ENCODE results near the gene MPDZ. TPM values are rescaled to one million over a fixed set of nuclear protein-coding genes. Genes with fewer than 3 reads are reported as not detected.

MPDZ gene
- total RNA-seq, 1 donor from 2014 or later = 14.0 TPM

DNA sequence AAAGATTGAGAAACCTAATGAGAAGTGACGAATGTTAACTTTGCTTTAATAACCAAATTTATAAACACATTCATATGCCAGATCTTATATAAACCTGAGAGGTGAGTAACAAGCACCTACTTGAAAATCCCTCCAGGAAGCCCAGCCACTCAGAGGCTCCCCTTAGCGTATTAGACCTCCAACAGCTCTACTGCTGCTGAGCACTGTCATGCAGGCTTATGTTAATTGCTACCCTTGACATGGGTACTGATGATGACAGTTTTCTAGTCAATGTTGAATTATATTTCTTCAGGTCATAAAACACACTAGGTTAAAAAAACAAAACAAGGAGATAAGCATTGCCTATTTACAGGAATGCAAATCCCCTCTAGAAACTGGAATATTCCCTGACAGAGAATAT, 161.2 kb downstream of the MPDZ start:
- FAIRE-seq (no peak), DNase-seq (ENCODE audit: low read depth) (no peak)
- Histone ChIP-seq H3K36me3 (ENCODE audit: control insufficient read depth, insufficient read depth, low read length) (peaks cover 1% of the 10 kb centered on the region), H3K27me3 (ENCODE audit: control insufficient read depth, insufficient read depth, low read length) (no peaks in the 10 kb centered on the region), H3K4me3 (ENCODE audit: low read depth, low read length) (no peak overlapping the region)
- TF ChIP-seq, protein P1, sequence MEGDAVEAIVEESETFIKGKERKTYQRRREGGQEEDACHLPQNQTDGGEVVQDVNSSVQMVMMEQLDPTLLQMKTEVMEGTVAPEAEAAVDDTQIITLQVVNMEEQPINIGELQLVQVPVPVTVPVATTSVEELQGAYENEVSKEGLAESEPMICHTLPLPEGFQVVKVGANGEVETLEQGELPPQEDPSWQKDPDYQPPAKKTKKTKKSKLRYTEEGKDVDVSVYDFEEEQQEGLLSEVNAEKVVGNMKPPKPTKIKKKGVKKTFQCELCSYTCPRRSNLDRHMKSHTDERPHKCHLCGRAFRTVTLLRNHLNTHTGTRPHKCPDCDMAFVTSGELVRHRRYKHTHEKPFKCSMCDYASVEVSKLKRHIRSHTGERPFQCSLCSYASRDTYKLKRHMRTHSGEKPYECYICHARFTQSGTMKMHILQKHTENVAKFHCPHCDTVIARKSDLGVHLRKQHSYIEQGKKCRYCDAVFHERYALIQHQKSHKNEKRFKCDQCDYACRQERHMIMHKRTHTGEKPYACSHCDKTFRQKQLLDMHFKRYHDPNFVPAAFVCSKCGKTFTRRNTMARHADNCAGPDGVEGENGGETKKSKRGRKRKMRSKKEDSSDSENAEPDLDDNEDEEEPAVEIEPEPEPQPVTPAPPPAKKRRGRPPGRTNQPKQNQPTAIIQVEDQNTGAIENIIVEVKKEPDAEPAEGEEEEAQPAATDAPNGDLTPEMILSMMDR (IDR thresholded peaks at IDR 0.05; ENCODE audit: insufficient read depth, low read length, severe bottlenecking) = no peak

DNA sequence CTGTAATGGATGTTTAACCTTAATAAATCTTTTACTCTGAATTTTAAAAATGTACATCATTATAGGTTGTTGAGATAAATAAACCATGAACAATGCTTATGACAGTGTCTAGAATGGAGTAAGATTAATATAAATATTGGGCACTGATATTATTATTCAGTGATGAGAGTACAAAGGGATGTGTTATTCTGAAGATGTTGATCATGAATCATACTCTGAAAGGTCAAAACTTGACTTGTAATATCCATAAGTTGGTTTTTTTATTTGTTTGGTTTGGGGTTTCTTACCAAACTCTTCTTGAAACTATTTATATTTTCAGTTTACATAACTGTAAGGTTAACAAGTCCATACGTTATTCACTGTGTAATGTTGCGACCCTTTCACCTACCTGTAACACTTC, 163.2 kb downstream of the MPDZ start:
- no peak overlapping the region for H3K4me3 ChIP-seq (ENCODE audit: low read depth, low read length)
- H3K36me3 ChIP-seq (ENCODE audit: control insufficient read depth, insufficient read depth, low read length) = no peaks in the 10 kb centered on the region
- H3K27me3 ChIP-seq (ENCODE audit: control insufficient read depth, insufficient read depth, low read length) = no peaks in the 10 kb centered on the region
- TF ChIP-seq, protein P1 (IDR thresholded peaks at IDR 0.05; ENCODE audit: insufficient read depth, low read length, severe bottlenecking) = no peak
- FAIRE-seq (no peak), DNase-seq (ENCODE audit: low read depth) (peak; percentile 57)

DNA sequence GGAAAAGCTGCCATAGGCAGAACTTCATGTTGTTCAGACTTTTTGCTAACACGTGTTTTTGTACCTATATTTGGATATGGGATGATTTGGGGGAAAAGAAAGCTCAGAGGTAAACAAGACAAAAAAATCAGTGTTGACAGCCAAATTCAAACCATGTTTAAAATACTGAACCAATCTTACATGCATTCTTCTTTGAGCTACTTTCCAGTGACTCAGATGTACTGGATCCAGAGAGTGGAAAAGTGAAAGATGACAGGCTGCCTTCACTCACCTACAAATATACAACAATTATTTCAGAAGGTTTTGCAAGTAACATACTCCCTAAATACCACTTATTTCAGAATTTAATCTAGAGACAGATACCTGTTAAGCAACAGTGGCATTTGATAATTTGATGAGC, 165.7 kb downstream of the MPDZ start:
- H3K27me3 ChIP-seq (ENCODE audit: control insufficient read depth, insufficient read depth, low read length) = no peaks in the 10 kb centered on the region
- FAIRE-seq (no peak), DNase-seq (ENCODE audit: low read depth) (peak; percentile 52)
- H3K36me3 ChIP-seq (ENCODE audit: control insufficient read depth, insufficient read depth, low read length) = no peaks in the 10 kb centered on the region
- H3K4me3 ChIP-seq (ENCODE audit: low read depth, low read length) = no peak overlapping the region
- TF ChIP-seq, protein P1 (IDR thresholded peaks at IDR 0.05; ENCODE audit: insufficient read depth, low read length, severe bottlenecking) = no peak

DNA sequence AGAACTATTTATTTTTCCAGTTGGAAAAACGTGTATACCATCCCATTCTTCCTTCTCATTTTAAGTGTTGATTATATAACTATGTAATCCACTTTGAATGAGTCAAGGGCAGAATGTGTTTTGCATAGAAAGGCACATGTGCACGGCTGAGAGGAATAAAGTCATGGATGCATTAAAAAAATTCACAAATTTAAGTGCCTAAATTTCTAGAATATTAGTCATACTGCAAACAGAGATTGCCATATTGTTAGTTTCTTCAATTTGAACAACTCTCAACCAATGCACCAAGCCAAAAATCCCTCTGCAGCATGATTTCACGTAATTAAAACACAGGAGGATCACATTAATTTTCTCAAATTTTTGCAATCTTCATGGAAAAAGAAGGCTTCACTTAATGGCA, 166.3 kb downstream of the MPDZ start:
- TF ChIP-seq, protein P1 (IDR thresholded peaks at IDR 0.05; ENCODE audit: insufficient read depth, low read length, severe bottlenecking) = no peak
- DNase-seq (ENCODE audit: low read depth) = peak; percentile 69
- Histone ChIP-seq H3K4me3 (ENCODE audit: low read depth, low read length) (no peak overlapping the region), H3K36me3 (ENCODE audit: control insufficient read depth, insufficient read depth, low read length) (no peaks in the 10 kb centered on the region), H3K27me3 (ENCODE audit: control insufficient read depth, insufficient read depth, low read length) (no peaks in the 10 kb centered on the region)
- FAIRE-seq = no peak

DNA sequence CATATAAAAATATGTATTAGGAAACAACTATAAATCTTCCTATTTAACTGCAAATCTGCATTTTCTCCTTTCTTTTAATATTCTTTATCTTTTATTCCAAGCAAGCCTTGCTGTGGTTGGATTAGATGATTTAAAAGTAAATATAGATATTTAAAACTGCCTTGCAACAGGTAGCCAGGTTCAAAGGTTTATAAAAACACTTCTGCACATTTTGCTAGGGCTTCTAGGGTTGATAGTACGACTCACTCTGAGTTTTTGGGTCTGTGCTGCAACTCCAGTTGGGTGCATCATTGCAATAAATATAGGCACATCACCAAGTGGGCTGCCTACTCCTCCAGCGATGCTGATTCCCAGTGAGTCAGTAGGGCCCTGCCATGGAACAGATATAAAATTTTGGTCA, 167.7 kb downstream of the MPDZ start:
- Histone ChIP-seq H3K27me3 (ENCODE audit: control insufficient read depth, insufficient read depth, low read length) (no peaks in the 10 kb centered on the region), H3K36me3 (ENCODE audit: control insufficient read depth, insufficient read depth, low read length) (no peaks in the 10 kb centered on the region), H3K4me3 (ENCODE audit: low read depth, low read length) (no peak overlapping the region)
- DNase-seq (ENCODE audit: low read depth) = no peak
- TF ChIP-seq, protein P1 (IDR thresholded peaks at IDR 0.05; ENCODE audit: insufficient read depth, low read length, severe bottlenecking) = no peak
- no peak for FAIRE-seq

DNA sequence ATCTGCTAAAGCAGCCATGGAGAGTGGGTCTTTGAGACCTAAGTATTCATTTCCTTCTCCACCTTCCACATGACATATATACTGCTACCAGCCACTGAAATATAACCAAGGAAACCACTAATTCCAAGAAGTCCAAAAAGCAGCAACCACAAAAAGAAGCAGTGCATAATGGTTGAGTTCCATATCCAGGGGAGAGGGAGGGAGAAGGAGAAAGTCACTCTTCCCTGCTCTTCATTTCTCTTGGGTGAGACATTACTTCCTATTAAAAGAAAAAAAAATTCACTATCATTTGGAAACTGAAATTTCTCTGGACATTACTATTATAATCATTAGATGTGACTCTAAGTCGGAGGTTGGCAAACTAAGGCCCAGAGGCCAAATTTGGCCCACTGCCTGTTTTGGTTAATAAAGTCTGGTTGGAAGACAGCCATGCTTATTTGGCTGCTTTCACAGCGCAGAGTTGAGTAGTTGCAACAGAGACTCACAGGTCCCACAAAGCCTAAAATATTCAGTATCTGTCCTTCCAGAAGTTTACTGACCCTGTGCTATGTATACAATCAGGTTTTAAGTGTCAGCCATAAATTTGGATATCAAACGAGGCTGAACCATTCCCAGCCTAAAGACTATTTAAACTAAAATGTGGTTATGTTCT, 168.6 kb downstream of the MPDZ start:
- H3K4me3 ChIP-seq (ENCODE audit: low read depth, low read length) = no peak overlapping the region
- TF ChIP-seq, protein P1 (IDR thresholded peaks at IDR 0.05; ENCODE audit: insufficient read depth, low read length, severe bottlenecking) = no peak
- no peak for DNase-seq (ENCODE audit: low read depth)
- H3K27me3 ChIP-seq (ENCODE audit: control insufficient read depth, insufficient read depth, low read length) = no peaks in the 10 kb centered on the region
- no peak for FAIRE-seq
- H3K36me3 ChIP-seq (ENCODE audit: control insufficient read depth, insufficient read depth, low read length) = no peaks in the 10 kb centered on the region
